ENCODE measurements around the gene LIM2. TPM values are rescaled to one million over a fixed set of nuclear protein-coding genes. Genes with fewer than 3 reads are reported as not detected.
A peak's percentile ranks its signal among the peaks of the same experiment; 100 is the strongest.

LIM2 gene
- total RNA-seq, 2 experiments from 2014 or later: not detected

GRCh38 chr19:51357952-51358351 is 29.8 kb downstream of the LIM2 start:
- POLR2A ChIA-PET: interaction anchor here (2.3 to 2.7 kb wide), 2 partner anchors 19 to 37 kb away, joined by 6 to 14 read pairs; no protein-coding TSS in a partner anchor
- H3K4me1 Mint-ChIP-seq: peaks cover 51% of the 10 kb centered on the region
- DNase-seq: no peak
- no peak overlapping the region for H3K27ac Mint-ChIP-seq
- no peak overlapping the region for H3K4me3 Mint-ChIP-seq
- no peaks in the 10 kb centered on the region for H3K27me3 Mint-ChIP-seq
- CTCF ChIA-PET: interaction anchor here (0.7 kb wide), 1 partner anchor 64 kb away, joined by 3 read pairs; no protein-coding TSS in a partner anchor
- H3K9me3 Mint-ChIP-seq: no peaks in the 10 kb centered on the region
- H3K36me3 Mint-ChIP-seq (ENCODE audit: low read depth): peaks cover 20% of the 10 kb centered on the region

DNA sequence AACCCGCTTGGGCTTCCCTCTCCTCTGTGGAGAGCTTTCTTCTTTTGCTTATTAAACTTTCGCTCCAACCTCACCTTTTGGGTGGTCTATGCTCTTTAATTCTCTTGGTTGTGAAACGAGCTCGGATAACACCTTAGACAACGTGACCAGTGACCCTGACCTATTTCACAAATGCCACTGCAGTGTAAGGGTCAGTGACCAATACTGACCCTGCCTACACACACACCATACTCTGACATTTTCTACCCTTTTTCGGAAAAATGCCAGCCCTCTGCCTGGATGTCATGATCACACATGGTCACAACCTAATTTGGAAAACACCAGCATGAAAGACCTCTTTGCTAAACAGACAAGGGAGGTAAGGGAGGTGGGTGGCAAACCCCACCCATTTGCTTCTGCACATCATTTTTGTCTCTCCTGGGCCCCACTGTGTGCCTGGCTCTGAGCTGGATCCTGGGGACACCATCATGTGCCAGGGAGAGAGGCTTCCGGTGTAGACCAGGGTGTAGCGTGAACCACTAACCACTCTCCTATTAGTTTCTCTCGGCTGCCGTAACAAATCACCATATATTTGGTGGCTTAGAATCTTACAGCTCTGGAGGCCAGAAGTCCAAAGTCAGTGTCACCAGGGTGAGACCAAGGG is 31.5 kb downstream of the LIM2 start:
- no peak for DNase-seq
- CTCF ChIA-PET: interaction anchor here (1.5 kb wide), 1 partner anchor 9 kb away, joined by 3 read pairs; no protein-coding TSS in a partner anchor
- Mint-ChIP-seq H3K4me3 (no peak overlapping the region), H3K9me3 (no peaks in the 10 kb centered on the region), H3K36me3 (ENCODE audit: low read depth) (peaks cover 25% of the 10 kb centered on the region), H3K4me1 (peaks cover 39% of the 10 kb centered on the region), H3K27me3 (no peaks in the 10 kb centered on the region), H3K27ac (peak overlapping the region; percentile 26)
- POLR2A ChIA-PET: interaction anchor here (1.2 to 1.7 kb wide), 4 partner anchors 9 to 40 kb away, joined by 3 to 6 read pairs (median 4); partner anchors contain the start of gene ETFB

GRCh38 chr19:51354742-51355148 is 33.0 kb downstream of the LIM2 start:
- DNase-seq: no peak
- ChIA-PET CTCF (interaction anchor here (1.1 to 1.3 kb wide), 3 partner anchors 11 to 97 kb away, joined by 3 to 8 read pairs (median 3); no protein-coding TSS in a partner anchor), POLR2A (interaction anchor here (0.6 to 1.4 kb wide), 7 partner anchors 10 to 41 kb away, joined by 3 to 9 read pairs (median 4); partner anchors contain the start of genes ETFB and VSIG10L)
- no peaks in the 10 kb centered on the region for H3K27me3 Mint-ChIP-seq
- peaks cover 32% of the 10 kb centered on the region for H3K36me3 Mint-ChIP-seq (ENCODE audit: low read depth)
- peaks cover 33% of the 10 kb centered on the region for H3K4me1 Mint-ChIP-seq
- peak overlapping the region; percentile 72 for H3K27ac Mint-ChIP-seq
- no peaks in the 10 kb centered on the region for H3K9me3 Mint-ChIP-seq
- no peak overlapping the region for H3K4me3 Mint-ChIP-seq

- Mint-ChIP-seq H3K27ac (peak overlapping the region; percentile 72), H3K36me3 (ENCODE audit: low read depth) (peaks cover 32% of the 10 kb centered on the region), H3K4me3 (no peak overlapping the region), H3K27me3 (no peaks in the 10 kb centered on the region), H3K9me3 (no peaks in the 10 kb centered on the region), H3K4me1 (peaks cover 28% of the 10 kb centered on the region)
- ChIA-PET POLR2A (interaction anchor here (1.0 to 1.4 kb wide), 6 partner anchors 10 to 41 kb away, joined by 4 to 9 read pairs (median 4); partner anchors contain the start of genes ETFB and VSIG10L), CTCF (interaction anchor here (1.1 to 1.3 kb wide), 3 partner anchors 11 to 96 kb away, joined by 3 to 8 read pairs (median 3); no protein-coding TSS in a partner anchor)
- DNase-seq: no peak
These were observed 33.6 kb downstream of the LIM2 start for GRCh38 chr19:51354103-51354741.

DNA sequence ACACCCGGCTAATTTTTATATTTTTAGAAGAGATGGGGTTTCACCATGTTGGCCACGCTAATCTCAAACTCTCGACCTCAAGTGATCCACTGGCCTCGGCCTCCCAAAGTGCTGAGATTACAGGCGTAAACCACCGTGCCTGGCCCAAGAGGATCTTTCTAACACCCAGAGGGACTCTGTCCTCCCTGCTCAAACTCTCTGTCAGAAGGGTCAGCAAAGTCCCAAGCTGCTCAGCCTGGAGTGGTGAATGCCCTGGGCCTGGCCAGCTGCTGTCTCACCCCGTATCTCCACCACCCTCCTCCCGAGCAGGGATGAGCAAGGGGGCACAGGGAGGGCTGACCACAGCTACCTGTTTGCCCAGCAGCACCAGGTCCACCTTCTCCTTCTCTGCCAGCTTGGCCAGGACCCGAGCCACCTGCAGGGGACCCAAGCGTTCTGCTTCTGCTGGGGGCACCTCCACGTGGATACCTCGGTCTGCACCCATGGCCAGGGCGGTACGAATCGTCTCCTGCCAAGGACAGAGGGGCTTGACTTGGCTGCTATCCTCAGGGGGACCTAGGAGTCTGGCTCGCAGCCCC is 34.9 kb downstream of the LIM2 start:
- no peaks in the 10 kb centered on the region for H3K9me3 Mint-ChIP-seq
- H3K27me3 Mint-ChIP-seq: no peaks in the 10 kb centered on the region
- POLR2A ChIA-PET: interaction anchor here (1.3 kb wide), 1 partner anchor 10 kb away, joined by 3 read pairs; no protein-coding TSS in a partner anchor
- peaks cover 27% of the 10 kb centered on the region for H3K4me1 Mint-ChIP-seq
- no peak overlapping the region for H3K4me3 Mint-ChIP-seq
- no peak for DNase-seq
- peaks cover 32% of the 10 kb centered on the region for H3K36me3 Mint-ChIP-seq (ENCODE audit: low read depth)
- CTCF ChIA-PET: no interaction called here
- no peak overlapping the region for H3K27ac Mint-ChIP-seq

GRCh38 chr19:51351266-51351990 is 36.3 kb downstream of the LIM2 start:
- CTCF ChIA-PET: interaction anchor here (2.8 kb wide), 1 partner anchor 11 kb away, joined by 9 read pairs; no protein-coding TSS in a partner anchor
- no peaks in the 10 kb centered on the region for H3K9me3 Mint-ChIP-seq
- POLR2A ChIA-PET: interaction anchor here (1.2 to 1.9 kb wide), 5 partner anchors 10 to 66 kb away, joined by 3 to 6 read pairs (median 4); partner anchors contain the start of genes CLDND2, SIGLEC10 and VSIG10L
- H3K36me3 Mint-ChIP-seq (ENCODE audit: low read depth): peaks cover 35% of the 10 kb centered on the region
- no peak for DNase-seq
- no peak overlapping the region for H3K4me3 Mint-ChIP-seq
- no peak overlapping the region for H3K27ac Mint-ChIP-seq
- H3K27me3 Mint-ChIP-seq: no peaks in the 10 kb centered on the region
- peaks cover 20% of the 10 kb centered on the region for H3K4me1 Mint-ChIP-seq

GRCh38 chr19:51347209-51347928 is 40.4 kb downstream of the LIM2 start:
- no peak for DNase-seq
- CTCF ChIA-PET: interaction anchor here (1.0 kb wide), 1 partner anchor 51 kb away, joined by 4 read pairs; no protein-coding TSS in a partner anchor
- H3K27me3 Mint-ChIP-seq: no peaks in the 10 kb centered on the region
- H3K4me3 Mint-ChIP-seq: no peak overlapping the region
- H3K36me3 Mint-ChIP-seq (ENCODE audit: low read depth): peaks cover 33% of the 10 kb centered on the region
- POLR2A ChIA-PET: no interaction called here
- H3K4me1 Mint-ChIP-seq: no peaks in the 10 kb centered on the region
- H3K27ac Mint-ChIP-seq: no peak overlapping the region
- no peaks in the 10 kb centered on the region for H3K9me3 Mint-ChIP-seq

GRCh38 chr19:51346742-51347141 is 41.0 kb downstream of the LIM2 start:
- ChIA-PET POLR2A (no interaction called here), CTCF (no interaction called here)
- no peaks in the 10 kb centered on the region for H3K27me3 Mint-ChIP-seq
- H3K4me3 Mint-ChIP-seq: no peak overlapping the region
- H3K9me3 Mint-ChIP-seq: no peaks in the 10 kb centered on the region
- no peak overlapping the region for H3K27ac Mint-ChIP-seq
- peaks cover 27% of the 10 kb centered on the region for H3K36me3 Mint-ChIP-seq (ENCODE audit: low read depth)
- no peak for DNase-seq
- no peaks in the 10 kb centered on the region for H3K4me1 Mint-ChIP-seq

GRCh38 chr19:51345076-51345620 is 42.6 kb downstream of the LIM2 start:
- Mint-ChIP-seq H3K36me3 (ENCODE audit: low read depth) (peaks cover 18% of the 10 kb centered on the region), H3K27me3 (peaks cover 7% of the 10 kb centered on the region), H3K4me3 (no peak overlapping the region), H3K27ac (no peak overlapping the region), H3K9me3 (no peaks in the 10 kb centered on the region), H3K4me1 (no peaks in the 10 kb centered on the region)
- ChIA-PET CTCF (no interaction called here), POLR2A (interaction anchor here (1.3 to 2.1 kb wide), 2 partner anchors 23 to 49 kb away, joined by 3 to 5 read pairs; no protein-coding TSS in a partner anchor)
- no peak for DNase-seq

DNA sequence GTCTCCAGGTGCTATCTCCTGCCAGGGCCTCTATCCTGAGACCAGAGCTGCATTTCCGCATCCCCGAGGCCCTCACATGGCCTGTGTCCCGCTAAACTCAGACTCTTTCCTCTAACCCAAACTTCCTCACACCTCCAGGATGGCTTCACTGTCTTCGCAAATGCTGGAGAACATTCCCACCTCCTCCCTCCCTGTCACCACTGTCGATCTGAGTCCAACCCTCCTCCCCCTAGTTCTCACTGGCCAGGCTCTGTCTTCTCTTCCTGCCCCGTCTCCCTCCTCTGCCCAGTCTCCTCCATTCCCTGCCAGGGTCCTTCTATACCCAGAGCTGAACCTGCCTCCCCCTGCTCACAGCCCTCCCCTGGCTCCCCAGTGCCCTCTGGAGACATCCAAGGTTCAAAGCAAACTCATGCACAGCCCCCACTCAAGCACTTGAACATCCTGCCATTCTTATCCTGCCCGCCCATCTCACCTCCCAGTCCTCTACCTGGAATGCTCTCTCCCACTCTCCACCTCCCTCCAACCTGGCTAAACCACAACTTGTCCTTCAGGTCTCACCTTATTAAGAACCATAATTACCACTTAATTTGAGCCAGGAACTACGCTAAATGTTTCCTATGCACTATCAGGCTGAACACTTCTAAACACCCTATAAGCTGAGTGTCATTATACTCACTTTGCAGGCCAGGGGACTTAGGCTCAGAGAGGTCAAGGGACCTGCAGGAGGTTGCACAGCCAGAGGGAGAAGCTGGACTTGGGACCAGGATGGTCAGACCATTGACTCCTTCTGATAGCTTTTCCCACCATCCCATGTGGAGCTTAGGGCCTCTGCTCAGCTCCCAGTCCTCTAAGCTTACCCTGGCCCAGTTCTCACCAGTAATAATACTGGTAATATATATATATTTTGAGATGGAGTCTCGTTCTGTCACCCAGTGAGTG is 44.9 kb downstream of the LIM2 start:
- H3K4me1 Mint-ChIP-seq: peaks cover 12% of the 10 kb centered on the region
- H3K4me3 Mint-ChIP-seq: no peak overlapping the region

More for the DNA sequence above, 44.9 kb downstream of the LIM2 start:
- ChIA-PET POLR2A (interaction anchor here (1.0 to 5.2 kb wide), 10 partner anchors 7 to 98 kb away, joined by 3 to 37 read pairs (median 4); partner anchors contain the start of genes CLDND2 and ETFB), CTCF (interaction anchor here (1.0 to 5.0 kb wide), 5 partner anchors 23 to 131 kb away, joined by 3 to 33 read pairs (median 3); no protein-coding TSS in a partner anchor)
- DNase-seq: no peak
- Mint-ChIP-seq H3K36me3 (ENCODE audit: low read depth) (peaks cover 18% of the 10 kb centered on the region), H3K27ac (no peak overlapping the region), H3K27me3 (peaks cover 7% of the 10 kb centered on the region), H3K9me3 (no peaks in the 10 kb centered on the region)

Data from activated CD4-positive, alpha-beta memory T cell treated with anti-CD3 and anti-CD28 coated beads, Interleukin-2, amount 10 ng/mL, durations not matched to agents 7 days and 5 days (primary cell).